GM12878 (cell line): ENCODE results near the gene PLAC1.

ENCODE experiments used
- ATF3 ChIP-seq: IDR thresholded peaks from 2 replicates; pipeline ENCODE4 v1.6.1; 2011; ENCODE audit warnings: low read depth, mild to moderate bottlenecking, low read length, moderate library complexity, borderline replicate concordance; ENCODE audit errors: extremely low read depth
- CREB1 ChIP-seq: IDR thresholded peaks from 2 replicates; pipeline ENCODE4 v1.6.1; 2012; ENCODE audit warnings: low read depth, mild to moderate bottlenecking, inconsistent platforms
- EZH2 ChIP-seq: IDR thresholded peaks from 2 replicates; pipeline ENCODE4 v1.6.1; 2012; ENCODE audit warnings: low read depth, mild to moderate bottlenecking, control low read depth, inconsistent platforms, low read length, borderline replicate concordance; ENCODE audit not compliant: control insufficient read depth
- JUNB ChIP-seq: IDR thresholded peaks from 2 replicates; pipeline ENCODE4 v1.6.1; 2016; ENCODE audit warnings: antibody characterized with exemption, mild to moderate bottlenecking
- MYC ChIP-seq: IDR thresholded peaks from 2 replicates; pipeline ENCODE4 v1.6.1; 2011; ENCODE audit warnings: mild to moderate bottlenecking, low read length, moderate library complexity, inconsistent platforms; ENCODE audit not compliant: insufficient read depth, insufficient replicate concordance, insufficient read length, severe bottlenecking
- TF ChIP-seq, protein P1 (sequence below): fragments of 150-350 bp; IDR thresholded peaks from 2 replicates; pipeline ENCODE4 v1.6.1; 2014; ENCODE audit warnings: mild to moderate bottlenecking, low read depth, low read length
- TF ChIP-seq, protein P2 (sequence below), 3 experiments: IDR thresholded peaks in 2 of 3; conservative IDR thresholded peaks in 1 of 3; 2 replicates each; pipeline ENCODE4 v1.5.1; 2011; ENCODE audit warnings: low read depth in 3 of 3, low read length in 3 of 3, mild to moderate bottlenecking in 3 of 3, control low read depth in 2 of 3, moderate library complexity in 2 of 3, inconsistent platforms in 1 of 3, mixed read lengths in 1 of 3; ENCODE audit not compliant: control insufficient read depth in 2 of 3, insufficient read depth in 1 of 3; ENCODE audit errors: extremely low read depth in 1 of 3

DNA sequence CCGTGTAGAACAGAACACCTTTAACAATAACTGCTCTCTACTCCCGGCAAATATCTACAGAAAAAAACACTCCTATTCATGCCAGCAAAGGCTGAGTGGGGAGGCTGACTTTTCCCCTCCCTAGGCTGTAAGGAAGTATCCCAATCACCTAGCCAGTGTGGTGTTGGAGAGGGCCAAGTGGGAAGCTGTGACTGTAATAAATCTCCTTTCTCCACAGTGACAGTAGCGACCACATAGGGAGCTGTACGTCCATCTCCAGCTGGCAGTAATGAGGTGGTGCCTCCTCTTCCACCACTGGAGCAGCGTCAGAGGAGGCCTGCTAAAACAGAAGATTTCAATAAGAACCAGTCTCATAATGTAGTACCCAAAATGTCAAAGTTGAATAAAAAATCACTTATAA is 47.9 kb upstream of the PLAC1 start:
- TF ChIP-seq JUNB, result no peak
- no peak for TF ChIP-seq ATF3
- TF ChIP-seq MYC, result no peak
- TF ChIP-seq CREB1, result no peak
- TF ChIP-seq, protein P1, sequence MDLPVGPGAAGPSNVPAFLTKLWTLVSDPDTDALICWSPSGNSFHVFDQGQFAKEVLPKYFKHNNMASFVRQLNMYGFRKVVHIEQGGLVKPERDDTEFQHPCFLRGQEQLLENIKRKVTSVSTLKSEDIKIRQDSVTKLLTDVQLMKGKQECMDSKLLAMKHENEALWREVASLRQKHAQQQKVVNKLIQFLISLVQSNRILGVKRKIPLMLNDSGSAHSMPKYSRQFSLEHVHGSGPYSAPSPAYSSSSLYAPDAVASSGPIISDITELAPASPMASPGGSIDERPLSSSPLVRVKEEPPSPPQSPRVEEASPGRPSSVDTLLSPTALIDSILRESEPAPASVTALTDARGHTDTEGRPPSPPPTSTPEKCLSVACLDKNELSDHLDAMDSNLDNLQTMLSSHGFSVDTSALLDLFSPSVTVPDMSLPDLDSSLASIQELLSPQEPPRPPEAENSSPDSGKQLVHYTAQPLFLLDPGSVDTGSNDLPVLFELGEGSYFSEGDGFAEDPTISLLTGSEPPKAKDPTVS, result no peak
- TF ChIP-seq, protein P2, sequence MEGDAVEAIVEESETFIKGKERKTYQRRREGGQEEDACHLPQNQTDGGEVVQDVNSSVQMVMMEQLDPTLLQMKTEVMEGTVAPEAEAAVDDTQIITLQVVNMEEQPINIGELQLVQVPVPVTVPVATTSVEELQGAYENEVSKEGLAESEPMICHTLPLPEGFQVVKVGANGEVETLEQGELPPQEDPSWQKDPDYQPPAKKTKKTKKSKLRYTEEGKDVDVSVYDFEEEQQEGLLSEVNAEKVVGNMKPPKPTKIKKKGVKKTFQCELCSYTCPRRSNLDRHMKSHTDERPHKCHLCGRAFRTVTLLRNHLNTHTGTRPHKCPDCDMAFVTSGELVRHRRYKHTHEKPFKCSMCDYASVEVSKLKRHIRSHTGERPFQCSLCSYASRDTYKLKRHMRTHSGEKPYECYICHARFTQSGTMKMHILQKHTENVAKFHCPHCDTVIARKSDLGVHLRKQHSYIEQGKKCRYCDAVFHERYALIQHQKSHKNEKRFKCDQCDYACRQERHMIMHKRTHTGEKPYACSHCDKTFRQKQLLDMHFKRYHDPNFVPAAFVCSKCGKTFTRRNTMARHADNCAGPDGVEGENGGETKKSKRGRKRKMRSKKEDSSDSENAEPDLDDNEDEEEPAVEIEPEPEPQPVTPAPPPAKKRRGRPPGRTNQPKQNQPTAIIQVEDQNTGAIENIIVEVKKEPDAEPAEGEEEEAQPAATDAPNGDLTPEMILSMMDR (IDR thresholded peaks at IDR 0.05 in 2 of 3, conservative IDR thresholded peaks at IDR 0.05 in 1 of 3; ENCODE audit: control insufficient read depth in 2 of 3, extremely low read depth in 1 of 3, insufficient read depth in 1 of 3, low read depth in 3 of 3, low read length in 3 of 3), result no peak
- no peak for TF ChIP-seq EZH2
